Fibroblast of mammary gland (primary cell): ENCODE data around the gene LIG3.
"Not testable (repeated sequence)": the region's sequence is repeated elsewhere in the genome, so short reads cannot be mapped to it uniquely, and the experiment has no call there.

Experiments
- DNase-seq: peaks from one replicate; pipeline ENCODE4 v3.0.0-alpha.2; 2010; ENCODE audit warnings: low read depth
- H3K4me3 ChIP-seq: 2 replicates; pipeline ENCODE4 v1.5.1; 2011; ENCODE audit warnings: low read depth, mild to moderate bottlenecking, low read length, moderate library complexity; ENCODE audit not compliant: control insufficient read depth
- CTCF ChIP-seq: conservative IDR thresholded peaks from 2 replicates; pipeline ENCODE4 v1.5.1; 2011; ENCODE audit warnings: low read depth, low read length, inconsistent platforms; ENCODE audit not compliant: control insufficient read depth, insufficient read depth

The LIG3 gene

GRCh38 chr17:35038453-35038852 is 58.1 kb downstream of the LIG3 start:
- DNase-seq = no peak
- H3K4me3 ChIP-seq = no peak overlapping the region
- no peak for TF ChIP-seq CTCF

GRCh38 chr17:35041390-35041789 is 61.1 kb downstream of the LIG3 start:
- no peak for DNase-seq
- H3K4me3 ChIP-seq = no peak overlapping the region
- no peak for TF ChIP-seq CTCF

- DNase-seq = no peak
- no peak overlapping the region for H3K4me3 ChIP-seq
- TF ChIP-seq CTCF = no peak
These were observed 63.9 kb downstream of the LIG3 start for GRCh38 chr17:35044181-35044580.

GRCh38 chr17:35045458-35045979 is 65.2 kb downstream of the LIG3 start:
- H3K4me3 ChIP-seq = not testable (repeated sequence)

GRCh38 chr17:35046245-35046644 is 65.9 kb downstream of the LIG3 start:
- no peak overlapping the region for H3K4me3 ChIP-seq
- DNase-seq = no peak
- no peak for TF ChIP-seq CTCF

More at GRCh38 chr17:35045458-35045979, 65.2 kb downstream of the LIG3 start:
- DNase-seq = not testable (repeated sequence)

- TF ChIP-seq CTCF = no peak
- peak; percentile 86 for DNase-seq
- peak overlapping the region; percentile 5 for H3K4me3 ChIP-seq
These were observed 66.5 kb downstream of the LIG3 start for GRCh38 chr17:35046740-35047283.

GRCh38 chr17:35048685-35049379 is 68.5 kb downstream of the LIG3 start:
- TF ChIP-seq CTCF = no peak
- H3K4me3 ChIP-seq = no peak overlapping the region
- no peak for DNase-seq
